ENCODE results near the gene PTPN2. TPM values are rescaled to one million over a fixed set of nuclear protein-coding genes. Genes with fewer than 3 reads are reported as not detected.
"Not testable (repeated sequence)": the region's sequence is repeated elsewhere in the genome, so short reads cannot be mapped to it uniquely, and the experiment has no call there.

PTPN2 gene
- total and polyA plus RNA-seq, 4 donors, result 26.6 to 52.9 (median 37.4) TPM

- DNase-seq, result no peak
- no peaks in the 10 kb centered on the region for H3K9me3 ChIP-seq (ENCODE audit: control insufficient read depth, low read length)
These were observed 101.5 kb downstream of the PTPN2 start for GRCh38 chr18:12782521-12782920.

GRCh38 chr18:12779456-12779855 is 104.6 kb downstream of the PTPN2 start:
- no peaks in the 10 kb centered on the region for H3K36me3 ChIP-seq (ENCODE audit: control insufficient read depth in 1 of 2, insufficient read depth in 2 of 2, low read length in 1 of 2)
- H3K9me3 ChIP-seq (ENCODE audit: control insufficient read depth, low read length), result no peaks in the 10 kb centered on the region
- H3K27ac ChIP-seq (ENCODE audit: low read depth in 1 of 2, low read length in 2 of 2), result no peak overlapping the region
- H3K27me3 ChIP-seq (ENCODE audit: control insufficient read depth in 1 of 2, insufficient read depth in 2 of 2, low read length in 1 of 2), result no peaks in the 10 kb centered on the region
- no peaks in the 10 kb centered on the region for H3K4me1 ChIP-seq (ENCODE audit: control insufficient read depth in 1 of 2, insufficient read depth in 2 of 2, low read length in 2 of 2)
- ATAC-seq (ENCODE audit: low FRiP score) (no peak), DNase-seq (no peak)
- intact Hi-C loops (cut with DNase I), result no loop called here
- no peak overlapping the region for H3K4me3 ChIP-seq (ENCODE audit: low read length in 2 of 2)
- 94% methylated on average over 21 of the region's 21 CpGs for WGBS, 2 donors

More at GRCh38 chr18:12782521-12782920, 101.5 kb downstream of the PTPN2 start:
- no peak overlapping the region for H3K4me3 ChIP-seq (ENCODE audit: low read length in 2 of 2)
- H3K36me3 ChIP-seq (ENCODE audit: control insufficient read depth in 1 of 2, insufficient read depth in 2 of 2, low read length in 1 of 2), result no peaks in the 10 kb centered on the region
- no peaks in the 10 kb centered on the region for H3K4me1 ChIP-seq (ENCODE audit: control insufficient read depth in 1 of 2, insufficient read depth in 2 of 2, low read length in 2 of 2)
- no peaks in the 10 kb centered on the region for H3K27me3 ChIP-seq (ENCODE audit: control insufficient read depth in 1 of 2, insufficient read depth in 2 of 2, low read length in 1 of 2)
- no peak overlapping the region for H3K27ac ChIP-seq (ENCODE audit: low read depth in 1 of 2, low read length in 2 of 2)
- 81 to 82% methylated on average over 6 of the region's 6 CpGs for WGBS, 2 donors
- no peak for ATAC-seq (ENCODE audit: low FRiP score)
- intact Hi-C loops (cut with DNase I), result no loop called here

GRCh38 chr18:12779043-12779442 is 105.0 kb downstream of the PTPN2 start:
- Histone ChIP-seq H3K27me3 (ENCODE audit: control insufficient read depth in 1 of 2, insufficient read depth in 2 of 2, low read length in 1 of 2) (no peaks in the 10 kb centered on the region), H3K9me3 (ENCODE audit: control insufficient read depth, low read length) (no peaks in the 10 kb centered on the region), H3K27ac (ENCODE audit: low read depth in 1 of 2, low read length in 2 of 2) (no peak overlapping the region), H3K4me3 (ENCODE audit: low read length in 2 of 2) (no peak overlapping the region), H3K36me3 (ENCODE audit: control insufficient read depth in 1 of 2, insufficient read depth in 2 of 2, low read length in 1 of 2) (no peaks in the 10 kb centered on the region), H3K4me1 (ENCODE audit: control insufficient read depth in 1 of 2, insufficient read depth in 2 of 2, low read length in 2 of 2) (no peaks in the 10 kb centered on the region)
- no peak for ATAC-seq (ENCODE audit: low FRiP score)
- intact Hi-C loops (cut with DNase I), result no loop called here
- no peak for DNase-seq
- WGBS, 2 donors, result 95 to 97% methylated on average over 11 of the region's 11 CpGs

- Histone ChIP-seq H3K27ac (ENCODE audit: low read depth in 1 of 2, low read length in 2 of 2) (no peak overlapping the region), H3K36me3 (ENCODE audit: control insufficient read depth in 1 of 2, insufficient read depth in 2 of 2, low read length in 1 of 2) (no peaks in the 10 kb centered on the region), H3K9me3 (ENCODE audit: control insufficient read depth, low read length) (no peaks in the 10 kb centered on the region), H3K27me3 (ENCODE audit: control insufficient read depth in 1 of 2, insufficient read depth in 2 of 2, low read length in 1 of 2) (no peaks in the 10 kb centered on the region), H3K4me1 (ENCODE audit: control insufficient read depth in 1 of 2, insufficient read depth in 2 of 2, low read length in 2 of 2) (no peaks in the 10 kb centered on the region), H3K4me3 (ENCODE audit: low read length in 2 of 2) (no peak overlapping the region)
- ATAC-seq (ENCODE audit: low FRiP score) (peak; percentile 26), DNase-seq (peak in 1 of 2 donors; percentile 78)
- intact Hi-C loops (cut with DNase I), result no loop called here
- 80% methylated on average over 37 to 39 of the region's 39 CpGs for WGBS, 2 donors
These were observed 106.5 kb downstream of the PTPN2 start for GRCh38 chr18:12777500-12777944.

GRCh38 chr18:12776821-12777471 is 107.1 kb downstream of the PTPN2 start:
- no peaks in the 10 kb centered on the region for H3K36me3 ChIP-seq (ENCODE audit: control insufficient read depth in 1 of 2, insufficient read depth in 2 of 2, low read length in 1 of 2)
- no peaks in the 10 kb centered on the region for H3K9me3 ChIP-seq (ENCODE audit: control insufficient read depth, low read length)
- WGBS, 2 donors, result 78 to 85% methylated on average over 51 to 54 of the region's 54 CpGs
- no peak overlapping the region for H3K27ac ChIP-seq (ENCODE audit: low read depth in 1 of 2, low read length in 2 of 2)
- no peaks in the 10 kb centered on the region for H3K27me3 ChIP-seq (ENCODE audit: control insufficient read depth in 1 of 2, insufficient read depth in 2 of 2, low read length in 1 of 2)
- ATAC-seq (ENCODE audit: low FRiP score), result no peak
- H3K4me3 ChIP-seq (ENCODE audit: low read length in 2 of 2), result no peak overlapping the region
- H3K4me1 ChIP-seq (ENCODE audit: control insufficient read depth in 1 of 2, insufficient read depth in 2 of 2, low read length in 2 of 2), result no peaks in the 10 kb centered on the region
- DNase-seq, result no peak
- intact Hi-C loops (cut with DNase I), result no loop called here

- H3K9me3 ChIP-seq (ENCODE audit: control insufficient read depth, low read length); DNase-seq; H3K4me1 ChIP-seq (ENCODE audit: control insufficient read depth in 1 of 2, insufficient read depth in 2 of 2, low read length in 2 of 2); H3K36me3 ChIP-seq (ENCODE audit: control insufficient read depth in 1 of 2, insufficient read depth in 2 of 2, low read length in 1 of 2); H3K4me3 ChIP-seq (ENCODE audit: low read length in 2 of 2); H3K27ac ChIP-seq (ENCODE audit: low read depth in 1 of 2, low read length in 2 of 2); ATAC-seq (ENCODE audit: low FRiP score); intact Hi-C loops (cut with DNase I); H3K27me3 ChIP-seq (ENCODE audit: control insufficient read depth in 1 of 2, insufficient read depth in 2 of 2, low read length in 1 of 2): not testable (repeated sequence)
- 92 to 95% methylated on average over 7 of the region's 7 CpGs for WGBS, 2 donors
These were observed 107.6 kb downstream of the PTPN2 start for GRCh38 chr18:12776415-12776814.

GRCh38 chr18:12774982-12775381 is 109.1 kb downstream of the PTPN2 start:
- H3K27me3 ChIP-seq (ENCODE audit: control insufficient read depth in 1 of 2, insufficient read depth in 2 of 2, low read length in 1 of 2), result no peaks in the 10 kb centered on the region
- intact Hi-C loops (cut with DNase I), result no loop called here
- H3K4me3 ChIP-seq (ENCODE audit: low read length in 2 of 2), result no peak overlapping the region
- no peaks in the 10 kb centered on the region for H3K36me3 ChIP-seq (ENCODE audit: control insufficient read depth in 1 of 2, insufficient read depth in 2 of 2, low read length in 1 of 2)
- ATAC-seq (ENCODE audit: low FRiP score), result no peak
- DNase-seq, result no peak
- no peaks in the 10 kb centered on the region for H3K4me1 ChIP-seq (ENCODE audit: control insufficient read depth in 1 of 2, insufficient read depth in 2 of 2, low read length in 2 of 2)
- no peaks in the 10 kb centered on the region for H3K9me3 ChIP-seq (ENCODE audit: control insufficient read depth, low read length)
- WGBS, 2 donors, result 77 to 82% methylated on average over 9 of the region's 9 CpGs
- H3K27ac ChIP-seq (ENCODE audit: low read depth in 1 of 2, low read length in 2 of 2), result no peak overlapping the region

- Histone ChIP-seq H3K27ac (ENCODE audit: low read depth in 1 of 2, low read length in 2 of 2) (no peak overlapping the region), H3K4me3 (ENCODE audit: low read length in 2 of 2) (no peak overlapping the region), H3K27me3 (ENCODE audit: control insufficient read depth in 1 of 2, insufficient read depth in 2 of 2, low read length in 1 of 2) (no peaks in the 10 kb centered on the region), H3K9me3 (ENCODE audit: control insufficient read depth, low read length) (no peaks in the 10 kb centered on the region), H3K36me3 (ENCODE audit: control insufficient read depth in 1 of 2, insufficient read depth in 2 of 2, low read length in 1 of 2) (no peaks in the 10 kb centered on the region), H3K4me1 (ENCODE audit: control insufficient read depth in 1 of 2, insufficient read depth in 2 of 2, low read length in 2 of 2) (no peaks in the 10 kb centered on the region)
- WGBS, 2 donors, result 85 to 90% methylated on average over 5 of the region's 5 CpGs
- ATAC-seq (ENCODE audit: low FRiP score) (no peak), DNase-seq (no peak)
- intact Hi-C loops (cut with DNase I), result no loop called here
These were observed 110.7 kb downstream of the PTPN2 start for GRCh38 chr18:12773369-12773768.

- Histone ChIP-seq H3K36me3 (ENCODE audit: control insufficient read depth in 1 of 2, insufficient read depth in 2 of 2, low read length in 1 of 2) (no peaks in the 10 kb centered on the region), H3K9me3 (ENCODE audit: control insufficient read depth, low read length) (no peaks in the 10 kb centered on the region), H3K4me3 (ENCODE audit: low read length in 2 of 2) (no peak overlapping the region), H3K4me1 (ENCODE audit: control insufficient read depth in 1 of 2, insufficient read depth in 2 of 2, low read length in 2 of 2) (no peaks in the 10 kb centered on the region), H3K27me3 (ENCODE audit: control insufficient read depth in 1 of 2, insufficient read depth in 2 of 2, low read length in 1 of 2) (no peaks in the 10 kb centered on the region), H3K27ac (ENCODE audit: low read depth in 1 of 2, low read length in 2 of 2) (no peak overlapping the region)
- DNase-seq (no peak), ATAC-seq (ENCODE audit: low FRiP score) (no peak)
- WGBS, 2 donors, result 80 to 86% methylated on average over 6 of the region's 6 CpGs
- intact Hi-C loops (cut with DNase I), result no loop called here
These were observed 111.9 kb downstream of the PTPN2 start for GRCh38 chr18:12772111-12772510.

Data from aorta (tissue), 5 donors.